Parathyroid adenoma (tissue), 2 donors: ENCODE data around the gene KLF2.
A peak's percentile ranks its signal among the peaks of the same experiment; 100 is the strongest.
"Not testable (repeated sequence)": the region's sequence is repeated elsewhere in the genome, so short reads cannot be mapped to it uniquely, and the experiment has no call there.

Source experiments
- H2AFZ ChIP-seq: fragments of 300-600 bp; sonication (generic); one replicate; pipeline ENCODE4 v1.7.0; 2017; ENCODE audit warnings: antibody characterized with exemption, mild to moderate bottlenecking
- H3K27ac ChIP-seq: fragments of 300-600 bp; sonication (generic); one replicate; pipeline ENCODE4 v1.7.0; 2017
- H3K27me3 ChIP-seq: fragments of 300-600 bp; sonication (generic); one replicate; pipeline ENCODE4 v1.7.0; 2017; ENCODE audit warnings: low read length; ENCODE audit not compliant: control insufficient read depth, insufficient read depth
- H3K36me3 ChIP-seq: fragments of 300-600 bp; sonication (generic); one replicate; pipeline ENCODE4 v1.7.0; 2017; ENCODE audit warnings: low read length; ENCODE audit not compliant: control insufficient read depth, insufficient read depth
- H3K4me1 ChIP-seq: fragments of 300-600 bp; sonication (generic); one replicate; pipeline ENCODE4 v1.7.0; 2017; ENCODE audit warnings: control low read depth
- H3K4me2 ChIP-seq: fragments of 300-600 bp; sonication (generic); one replicate; pipeline ENCODE4 v1.7.0; 2017; ENCODE audit warnings: low read length
- H3K4me3 ChIP-seq: fragments of 300-600 bp; sonication (generic); one replicate; pipeline ENCODE4 v1.7.0; 2017; ENCODE audit warnings: low read depth, low read length
- H3K79me2 ChIP-seq: fragments of 300-600 bp; sonication (generic); one replicate; pipeline ENCODE4 v1.7.0; 2017; ENCODE audit warnings: control low read depth
- H3K9ac ChIP-seq: fragments of 300-600 bp; sonication (generic); one replicate; pipeline ENCODE4 v1.7.0; 2017; ENCODE audit warnings: mild to moderate bottlenecking
- H3K9me3 ChIP-seq: fragments of 300-600 bp; sonication (generic); one replicate; pipeline ENCODE4 v1.7.0; 2017; ENCODE audit warnings: low read length; ENCODE audit not compliant: control insufficient read depth
- CTCF ChIP-seq: fragments of 300-600 bp; sonication (generic); IDR thresholded peaks from one replicate; pipeline ENCODE4 v1.7.0; 2017; ENCODE audit warnings: antibody characterized with exemption, mild to moderate bottlenecking
- donor health status: primary hyperparathyroidism.

The KLF2 gene

DNA sequence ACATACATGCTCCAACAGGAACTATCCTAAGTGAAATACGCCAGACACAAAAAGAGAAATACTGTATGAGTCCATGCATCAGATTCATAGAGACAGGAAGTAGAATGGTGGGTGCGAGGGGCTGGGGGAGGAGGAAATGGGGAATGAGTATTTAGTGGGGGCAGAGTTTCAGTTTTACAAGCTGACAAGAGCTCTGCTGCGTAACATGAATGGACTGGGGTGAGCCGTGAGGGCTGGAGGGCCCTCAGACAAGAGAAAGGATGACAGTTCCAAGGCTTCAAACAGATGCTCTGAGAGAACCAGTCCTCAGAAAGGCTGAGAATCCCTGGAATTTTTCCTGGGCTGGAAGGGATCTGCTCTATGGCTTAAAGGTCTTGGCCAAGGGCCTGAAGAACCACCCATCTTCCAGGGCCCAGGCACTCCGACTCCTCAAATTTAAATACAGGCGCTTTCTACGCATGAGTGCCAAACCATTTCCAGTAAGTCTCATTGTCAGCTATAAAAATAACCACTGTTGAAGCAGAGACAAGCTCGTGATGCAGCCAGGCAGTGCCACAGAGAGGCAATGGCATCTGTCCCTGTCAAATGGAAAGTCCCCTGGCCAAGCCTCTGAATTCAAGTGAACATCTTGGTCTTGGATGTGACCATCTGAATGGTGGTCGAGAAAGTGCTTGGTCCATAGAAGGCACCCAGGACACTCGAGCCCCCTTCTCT, 17.5 kb downstream of the KLF2 start:
- Histone ChIP-seq H3K79me2 (no peaks in the 10 kb centered on the region), H3K36me3 (no peaks in the 10 kb centered on the region), H3K27me3 (no peaks in the 10 kb centered on the region), H3K27ac (peak overlapping the region; percentile 61), H3K4me2 (no peak overlapping the region), H3K4me3 (no peak overlapping the region), H3K9me3 (no peaks in the 10 kb centered on the region), H3K4me1 (no peaks in the 10 kb centered on the region), H2AFZ (no peak overlapping the region), H3K9ac (no peak overlapping the region)
- no peak for TF ChIP-seq CTCF

GRCh38 chr19:16343156-16343555, 18.5 kb downstream of the KLF2 start:
- Histone ChIP-seq H3K9ac (no peak overlapping the region), H3K27me3 (no peaks in the 10 kb centered on the region), H3K4me2 (no peak overlapping the region), H3K36me3 (no peaks in the 10 kb centered on the region), H3K27ac (peak overlapping the region; percentile 61), H3K9me3 (no peaks in the 10 kb centered on the region), H3K79me2 (no peaks in the 10 kb centered on the region), H3K4me1 (no peaks in the 10 kb centered on the region), H2AFZ (no peak overlapping the region), H3K4me3 (no peak overlapping the region)
- no peak for TF ChIP-seq CTCF

- no peaks in the 10 kb centered on the region for H3K9me3 ChIP-seq
- H3K4me1 ChIP-seq = no peaks in the 10 kb centered on the region
- peak overlapping the region; percentile 65 for H3K27ac ChIP-seq
- H3K4me3 ChIP-seq = no peak overlapping the region
- no peaks in the 10 kb centered on the region for H3K36me3 ChIP-seq
- no peak overlapping the region for H2AFZ ChIP-seq
- H3K79me2 ChIP-seq = no peaks in the 10 kb centered on the region
- no peaks in the 10 kb centered on the region for H3K27me3 ChIP-seq
- H3K4me2 ChIP-seq = no peak overlapping the region
- no peak for TF ChIP-seq CTCF
- no peak overlapping the region for H3K9ac ChIP-seq
These were observed 20.8 kb downstream of the KLF2 start for GRCh38 chr19:16345457-16345856.

- not testable (repeated sequence) for H3K4me2 ChIP-seq, H3K4me1 ChIP-seq, H3K27me3 ChIP-seq, H3K4me3 ChIP-seq, H3K79me2 ChIP-seq, H3K36me3 ChIP-seq, H3K9me3 ChIP-seq, H3K9ac ChIP-seq, H2AFZ ChIP-seq
- peak overlapping the region; percentile 64 for H3K27ac ChIP-seq
These were observed 22.5 kb downstream of the KLF2 start for GRCh38 chr19:16347099-16347498.

DNA sequence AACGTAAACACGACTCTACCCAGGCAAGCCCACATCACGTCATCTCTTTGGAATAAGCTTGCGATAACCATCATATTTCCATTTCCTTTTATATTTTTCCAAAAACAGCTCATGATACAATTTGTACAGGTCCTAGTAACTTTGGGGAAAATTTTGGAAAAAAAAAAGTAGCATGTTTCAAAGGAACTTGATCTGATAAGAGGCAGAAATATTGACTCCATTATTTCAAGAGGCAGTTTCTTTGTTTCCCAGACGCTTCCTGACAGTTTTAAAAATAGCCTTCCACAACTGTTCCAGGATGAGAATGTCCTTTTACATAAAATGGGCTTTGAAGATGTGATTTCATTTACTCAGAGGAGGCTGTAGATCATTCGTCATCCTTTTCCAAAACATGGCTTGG, 23.1 kb downstream of the KLF2 start:
- H3K79me2 ChIP-seq = no peaks in the 10 kb centered on the region
- H3K4me3 ChIP-seq = no peak overlapping the region
- no peak overlapping the region for H3K4me2 ChIP-seq
- no peaks in the 10 kb centered on the region for H3K4me1 ChIP-seq
- no peak for TF ChIP-seq CTCF
- no peaks in the 10 kb centered on the region for H3K36me3 ChIP-seq
- H3K9me3 ChIP-seq = no peaks in the 10 kb centered on the region
- H3K27ac ChIP-seq = peak overlapping the region; percentile 57
- H3K27me3 ChIP-seq = no peaks in the 10 kb centered on the region
- no peak overlapping the region for H3K9ac ChIP-seq
- H2AFZ ChIP-seq = no peak overlapping the region
